HG03520 (cell line): ENCODE data around the gene LYPD6B.
A peak's percentile ranks its signal among the peaks of the same experiment; 100 is the strongest.

Source experiments
- ATAC-seq: cut with Tn5 transposase; IDR thresholded peaks from one replicate; pipeline ENCODE4 v1.9.1; 2021; ENCODE audit warnings: mild to moderate bottlenecking, moderate library complexity; ENCODE audit not compliant: unreplicated experiment

LYPD6B gene, protein sequence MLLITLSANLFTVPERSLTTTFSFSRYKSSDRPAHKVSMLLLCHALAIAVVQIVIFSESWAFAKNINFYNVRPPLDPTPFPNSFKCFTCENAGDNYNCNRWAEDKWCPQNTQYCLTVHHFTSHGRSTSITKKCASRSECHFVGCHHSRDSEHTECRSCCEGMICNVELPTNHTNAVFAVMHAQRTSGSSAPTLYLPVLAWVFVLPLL

DNA sequence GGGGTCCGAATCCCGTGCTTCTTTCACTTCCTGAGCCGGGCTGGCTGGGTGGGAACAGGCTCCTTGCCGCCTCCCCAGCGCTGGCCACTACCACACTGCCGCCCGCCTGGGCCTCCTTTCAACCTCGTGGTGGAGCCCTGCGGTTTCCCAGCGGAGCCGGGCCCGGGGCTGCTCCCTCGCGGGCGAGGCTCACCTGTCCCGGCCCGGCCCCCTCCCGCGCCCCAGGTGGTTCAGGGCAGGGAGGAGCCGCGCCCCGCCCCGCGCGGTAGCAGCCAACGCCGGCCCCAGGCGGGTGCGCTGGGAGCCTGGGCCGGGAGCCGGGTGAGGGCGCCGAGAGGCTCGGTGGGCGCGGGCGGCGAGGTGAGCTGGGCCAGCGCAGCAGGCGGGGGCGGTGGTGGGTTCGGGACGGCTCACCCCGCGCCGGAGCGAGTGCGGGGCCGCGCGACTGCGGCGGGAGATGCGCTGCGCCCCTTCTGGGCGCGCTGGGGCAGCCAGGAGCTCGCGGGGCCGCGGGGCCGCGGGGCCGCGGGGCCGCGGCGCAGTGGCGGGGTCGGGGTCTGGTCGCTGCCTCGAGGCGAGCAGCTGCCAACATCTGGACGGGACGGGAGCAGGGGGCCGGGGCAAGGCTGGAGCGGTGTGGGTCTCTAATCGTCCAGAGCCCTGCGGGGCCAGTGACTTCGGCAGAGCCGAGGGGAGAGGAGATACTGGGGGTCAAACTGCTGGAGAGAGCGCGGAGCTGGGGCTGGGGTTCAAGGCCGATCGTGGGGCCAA is at the start of gene LYPD6B:
LYPD6B (plus strand) TSS at position 258 of the 771 bp plus-strand sequence. CDS start 92,250 bp downstream, outside the sequence.
- peak; percentile 61 for ATAC-seq

DNA sequence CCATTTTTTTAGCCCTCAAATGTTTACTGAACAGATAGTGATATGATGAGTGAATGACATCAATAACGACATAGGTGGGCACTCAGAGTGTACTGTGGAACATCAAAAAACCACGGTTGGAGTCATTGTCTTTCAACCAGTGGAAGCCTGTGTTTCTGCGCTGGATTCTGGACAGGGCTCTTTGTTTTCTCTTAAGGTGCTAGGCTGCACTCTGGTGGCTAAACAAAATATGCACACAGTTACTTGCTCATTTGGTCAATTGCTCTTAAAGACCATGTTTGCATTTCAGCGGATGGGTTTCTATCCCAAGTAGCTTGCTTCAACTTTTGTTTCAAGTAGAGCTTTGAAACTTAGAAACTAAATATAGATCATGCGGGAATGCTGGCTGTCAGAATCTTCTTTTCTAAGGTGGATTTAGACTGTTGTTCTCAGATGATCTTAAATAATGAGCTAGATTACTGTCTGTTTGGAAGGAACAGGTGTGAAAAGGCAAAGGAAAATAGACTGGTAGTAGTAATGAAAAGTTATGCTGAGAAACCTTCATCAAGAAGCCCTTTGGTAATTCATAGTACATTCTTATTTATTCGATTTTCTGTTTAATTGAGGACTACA is 48.5 kb upstream of the LYPD6B start:
- ATAC-seq = peak; percentile 80

DNA sequence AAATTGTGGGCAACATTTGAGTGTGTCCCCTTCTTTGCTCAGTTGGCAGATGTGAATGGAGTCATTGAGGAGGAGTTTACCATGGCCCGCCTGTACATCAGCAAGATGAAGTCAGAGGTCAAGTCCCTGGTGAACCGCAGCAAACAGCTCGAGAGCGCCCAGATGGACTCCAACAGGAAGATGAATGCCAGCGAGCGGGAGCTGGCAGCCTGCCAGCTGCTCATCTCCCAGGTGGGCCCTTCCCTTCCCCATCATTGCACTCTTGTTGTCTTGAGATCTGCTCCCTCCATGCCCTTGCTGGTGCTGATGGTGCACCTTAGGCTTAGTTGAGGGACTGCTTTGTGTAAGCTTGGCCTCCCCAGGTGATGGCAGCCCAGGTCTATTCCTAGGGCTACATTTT is 47.5 kb upstream of the LYPD6B start:
- no peak for ATAC-seq

DNA sequence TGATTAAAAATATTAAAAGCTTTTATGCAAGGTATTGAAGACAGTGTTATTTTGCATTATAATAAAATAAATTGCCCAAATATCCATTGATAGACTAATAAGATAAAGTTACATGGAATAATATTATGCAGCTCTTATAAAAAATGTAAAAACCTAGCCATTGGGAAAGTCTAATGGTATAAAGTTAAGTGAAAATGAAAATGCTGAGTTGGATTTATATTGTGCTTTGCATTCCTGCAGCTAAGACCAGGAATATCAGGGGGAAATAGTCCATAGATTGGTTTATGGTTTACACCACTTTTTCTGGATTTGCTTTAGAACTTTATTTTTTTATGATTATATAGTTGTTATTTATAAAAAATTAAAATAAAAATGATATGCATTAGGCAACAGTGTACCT is 46.1 kb upstream of the LYPD6B start:
- no peak for ATAC-seq

DNA sequence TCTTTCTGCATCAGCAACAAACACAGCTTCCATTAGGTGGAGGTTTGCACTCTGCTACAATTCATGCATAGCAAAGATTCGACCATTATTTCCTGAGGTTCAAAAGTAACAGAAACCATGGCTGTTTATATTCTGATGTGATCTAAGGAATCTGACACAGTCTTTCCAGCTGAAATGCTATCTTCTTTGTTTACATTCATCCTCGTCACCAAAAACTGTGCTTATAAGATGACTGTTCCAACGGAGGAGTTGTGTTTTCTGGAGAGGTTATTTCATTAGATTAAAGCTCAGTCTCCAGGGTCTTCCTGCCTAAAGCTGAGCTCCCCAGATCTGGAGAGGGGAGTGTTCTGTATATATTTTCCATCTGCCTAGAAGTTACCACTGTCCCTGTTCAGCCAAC is 45.1 kb upstream of the LYPD6B start:
- ATAC-seq = no peak

DNA sequence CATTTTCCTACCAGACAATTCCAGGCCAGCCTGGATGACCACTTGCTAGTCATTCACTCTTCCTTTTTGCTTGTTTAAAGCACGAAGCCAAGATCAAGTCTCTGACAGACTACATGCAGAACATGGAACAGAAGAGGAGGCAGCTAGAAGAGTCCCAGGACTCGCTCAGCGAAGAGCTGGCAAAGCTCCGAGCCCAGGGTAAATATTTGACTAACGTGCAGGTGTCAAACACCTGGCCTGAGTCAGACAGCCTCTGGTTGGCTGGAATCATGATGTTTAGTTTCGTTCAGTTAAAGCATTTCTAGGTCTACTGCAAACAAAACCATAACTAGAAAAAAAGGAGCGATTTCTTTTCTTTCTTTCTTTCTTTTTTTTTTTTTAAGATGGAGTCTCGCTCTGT is 44.2 kb upstream of the LYPD6B start:
- ATAC-seq = no peak

DNA sequence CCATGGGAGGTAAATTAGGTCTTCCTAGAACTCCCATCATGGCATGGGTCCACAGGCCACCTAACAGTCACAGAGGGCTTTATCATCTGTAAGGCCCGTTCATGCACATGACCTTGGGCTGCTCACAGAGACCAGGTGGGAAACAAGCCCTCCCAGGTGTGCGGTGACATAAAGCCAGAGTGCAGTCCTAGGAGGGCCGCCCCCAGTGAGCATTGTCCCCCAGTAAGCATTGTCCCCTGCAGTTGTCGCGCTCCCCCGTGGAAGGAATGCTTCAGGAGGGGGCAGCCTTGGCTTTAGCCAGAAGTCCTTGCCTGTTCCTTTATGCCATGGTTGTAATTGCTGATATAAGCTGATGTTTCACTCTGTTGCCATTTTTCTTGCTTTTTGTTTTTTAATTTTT is 41.7 kb upstream of the LYPD6B start:
- ATAC-seq = no peak

DNA sequence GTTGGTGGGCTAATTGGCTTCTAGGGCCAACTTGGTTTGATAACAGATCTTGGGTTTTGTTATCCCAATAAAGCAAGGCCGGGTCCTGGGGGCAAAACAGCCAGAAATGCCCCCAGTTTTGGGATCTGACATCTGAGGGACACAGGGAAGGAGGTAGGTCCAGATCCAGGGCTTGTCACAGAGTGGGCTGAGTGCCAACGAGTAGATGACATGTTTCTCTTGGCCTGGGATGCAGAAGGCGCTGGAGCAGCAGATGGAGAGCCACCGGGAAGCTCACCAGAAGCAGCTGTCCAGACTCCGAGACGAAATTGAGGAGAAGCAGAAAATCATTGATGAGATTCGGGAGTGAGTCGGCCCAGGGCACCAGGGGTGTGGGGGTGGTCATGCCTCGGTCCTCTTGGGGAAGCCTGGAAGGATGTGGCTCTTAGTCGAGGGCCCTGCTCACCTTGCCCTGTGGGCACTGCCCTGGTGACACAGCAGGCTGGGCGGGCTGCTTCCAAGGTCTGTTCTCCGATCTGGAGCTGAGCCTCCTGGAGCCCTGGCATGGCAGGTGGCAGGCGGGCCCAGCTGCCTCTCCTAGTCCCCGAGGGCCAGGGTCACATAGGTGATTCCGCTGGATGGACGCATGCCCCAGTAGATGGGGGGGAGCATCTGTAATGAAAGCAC is 40.2 kb upstream of the LYPD6B start:
- no peak for ATAC-seq

DNA sequence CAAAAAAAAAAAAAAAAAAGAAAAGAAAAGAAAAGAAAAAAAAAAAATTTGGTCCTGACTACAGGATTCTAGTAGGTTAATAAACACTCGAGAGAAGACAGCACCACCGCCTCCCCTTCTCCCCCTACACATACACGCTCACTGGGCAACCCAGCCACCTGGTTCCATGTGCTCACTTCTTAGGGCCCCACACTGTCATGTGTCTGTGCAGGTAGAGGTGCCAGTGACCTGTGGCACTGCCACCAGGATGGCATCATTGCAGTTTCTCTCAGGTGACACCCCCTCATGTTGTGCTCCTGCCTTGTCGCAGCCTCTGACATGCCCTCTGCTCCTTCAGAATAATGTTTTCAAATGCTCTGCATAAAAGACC is 39.7 kb upstream of the LYPD6B start:
- no peak for ATAC-seq

DNA sequence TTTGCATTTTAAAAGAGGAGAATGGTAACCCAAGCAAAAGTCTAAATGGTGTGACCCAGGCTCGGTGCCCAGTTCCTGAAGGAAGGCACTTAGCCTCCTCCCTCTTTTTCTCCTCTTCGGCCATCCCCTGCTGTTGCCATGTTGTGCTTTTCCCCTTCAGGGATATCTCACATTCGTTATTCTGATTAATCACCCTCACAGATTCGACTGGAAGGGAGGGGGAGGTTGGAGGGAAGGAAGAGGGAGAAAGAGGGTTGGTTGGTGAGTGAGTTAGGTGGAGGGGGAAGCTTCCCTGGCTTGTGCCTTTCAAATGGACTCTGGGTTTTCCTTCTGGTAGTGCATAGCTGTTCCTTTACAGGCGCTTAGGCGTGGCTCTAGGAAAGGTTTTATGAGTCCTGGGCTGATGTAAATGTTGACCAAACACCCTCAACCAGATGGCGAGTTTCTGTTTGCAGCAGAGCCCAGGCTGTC is 39.0 kb upstream of the LYPD6B start:
- no peak for ATAC-seq

DNA sequence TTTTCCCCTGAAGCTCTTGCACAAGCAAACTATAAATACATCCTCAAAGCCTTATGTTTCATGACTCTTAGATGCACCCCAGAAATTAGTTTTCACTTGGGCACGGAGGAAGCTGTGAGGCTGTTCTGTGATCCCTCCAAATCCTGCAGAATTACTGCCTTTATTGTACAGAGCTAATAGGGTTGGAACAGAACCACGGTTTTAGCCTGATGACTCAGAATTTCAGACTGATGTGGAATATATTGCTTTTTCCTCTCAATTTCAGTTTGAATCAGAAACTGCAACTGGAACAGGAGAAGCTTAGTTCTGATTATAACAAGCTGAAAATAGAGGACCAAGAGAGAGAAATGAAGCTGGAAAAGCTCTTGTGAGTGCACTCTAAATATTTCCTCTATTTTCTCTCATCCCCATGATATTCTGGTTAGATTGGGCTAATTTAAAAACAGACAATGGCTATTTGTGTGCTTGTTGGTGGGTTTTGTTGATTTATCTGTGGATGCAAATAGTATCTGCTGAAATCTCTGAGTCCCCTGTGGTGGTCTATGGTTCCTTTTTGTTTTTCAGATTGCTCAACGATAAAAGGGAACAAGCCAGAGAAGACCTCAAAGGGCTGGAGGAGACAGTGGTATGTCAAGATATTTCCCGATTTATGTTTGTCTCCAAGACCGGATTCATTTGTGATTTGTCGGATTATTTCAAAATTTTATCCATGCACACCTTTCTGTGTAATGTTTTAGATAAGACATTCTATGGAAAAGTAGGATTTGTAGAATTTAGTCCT is 38.2 kb upstream of the LYPD6B start:
- no peak for ATAC-seq

DNA sequence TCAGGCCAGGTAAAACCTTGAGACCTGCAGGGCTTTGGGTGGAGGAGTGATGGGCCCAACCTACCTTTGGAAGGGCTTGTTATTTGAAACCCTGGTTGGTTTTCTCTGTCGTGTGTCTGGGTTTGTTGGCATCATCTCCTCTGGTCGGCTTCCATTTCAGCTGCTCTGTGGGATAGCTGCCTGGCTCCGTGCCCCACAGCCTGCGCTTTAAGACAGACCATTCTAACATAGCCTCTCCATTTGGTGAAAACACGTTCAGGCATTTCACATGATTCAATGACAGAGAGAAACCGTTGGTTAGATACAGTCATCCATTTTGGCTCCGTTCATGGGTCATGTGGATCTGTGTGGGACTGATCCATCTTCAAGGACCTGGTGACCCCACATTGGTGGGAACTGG is 37.0 kb upstream of the LYPD6B start:
- no peak for ATAC-seq

DNA sequence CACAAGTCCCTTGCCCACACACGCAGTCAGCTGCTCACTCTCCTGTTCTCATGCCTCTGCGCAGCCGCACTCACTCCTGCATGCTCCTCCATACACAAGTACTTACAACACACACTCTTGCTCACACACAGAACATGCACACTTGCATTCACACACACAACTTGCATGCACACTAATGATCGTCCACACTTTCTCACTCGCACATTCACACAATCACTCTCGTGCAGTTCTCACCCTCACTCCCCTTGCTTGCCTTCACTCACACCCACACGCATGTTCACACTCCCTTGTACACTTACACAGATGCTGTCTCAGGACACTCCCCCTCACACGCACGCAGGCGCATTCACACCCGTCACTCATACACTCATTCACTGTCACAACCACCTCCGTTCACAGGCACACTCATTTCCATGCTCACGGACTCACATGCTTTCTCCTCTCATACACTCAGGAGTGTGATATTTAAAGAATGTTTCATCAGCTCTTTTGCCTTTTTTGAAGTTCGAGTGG is 36.1 kb upstream of the LYPD6B start:
- no peak for ATAC-seq

DNA sequence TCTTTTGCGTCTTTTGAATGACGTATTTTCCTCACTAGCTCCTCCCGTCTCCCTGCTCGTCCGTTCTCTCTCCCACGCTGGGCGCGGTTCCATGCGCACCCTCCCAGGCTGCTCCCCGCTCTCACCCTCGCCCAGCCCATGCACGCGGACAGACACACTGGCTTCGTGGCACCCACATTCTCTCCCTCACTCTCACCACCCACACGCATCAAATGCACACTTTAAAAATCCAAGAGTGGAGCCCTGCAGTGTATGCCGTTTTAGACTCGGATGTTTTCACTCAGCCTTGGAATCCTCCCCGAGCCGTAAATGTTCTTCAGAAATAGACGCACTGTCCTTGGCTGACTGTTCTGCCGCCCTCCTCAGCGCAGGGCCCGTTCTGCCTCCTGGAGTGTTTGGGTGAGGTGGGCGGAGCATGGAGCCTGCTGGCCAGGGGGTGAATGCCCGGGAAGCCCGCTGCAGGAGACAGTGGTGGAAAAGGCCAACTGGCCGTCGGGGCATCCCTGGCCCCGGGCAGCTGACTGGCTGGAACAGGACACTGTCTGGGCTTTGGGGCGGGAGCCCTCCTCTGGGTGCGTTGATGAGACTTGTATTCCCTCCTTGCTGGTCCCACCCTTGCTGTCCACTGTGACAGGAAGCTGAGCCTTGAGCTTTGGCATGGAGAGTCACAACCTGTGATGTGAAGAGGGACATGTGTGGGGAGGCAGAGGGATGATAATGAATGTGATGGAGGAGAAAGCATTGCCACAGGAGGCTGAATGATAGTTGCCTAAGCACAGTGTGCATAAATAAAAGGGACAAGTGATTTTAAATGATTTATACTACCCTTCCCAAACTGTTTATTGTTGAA is 35.4 kb upstream of the LYPD6B start:
- ATAC-seq = no peak

DNA sequence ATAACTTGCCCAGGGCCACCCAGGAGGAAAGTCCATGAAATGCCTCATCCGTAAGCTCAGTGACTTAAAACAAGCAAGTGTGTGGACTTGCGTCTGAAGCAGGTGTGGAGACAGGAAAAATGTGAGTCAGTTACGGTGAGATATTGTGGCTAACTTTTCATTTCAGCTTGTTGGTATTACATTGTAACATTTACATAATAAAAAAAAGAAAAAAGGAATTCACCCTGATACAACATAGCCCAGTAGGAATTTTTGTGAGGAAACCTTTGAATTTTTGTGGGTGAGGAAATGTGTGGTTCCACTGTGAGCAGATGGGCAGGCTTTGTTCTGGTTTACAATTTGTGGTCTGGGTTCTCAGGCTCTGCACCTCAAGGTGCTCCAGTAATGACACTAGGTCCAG is 33.7 kb upstream of the LYPD6B start:
- no peak for ATAC-seq

DNA sequence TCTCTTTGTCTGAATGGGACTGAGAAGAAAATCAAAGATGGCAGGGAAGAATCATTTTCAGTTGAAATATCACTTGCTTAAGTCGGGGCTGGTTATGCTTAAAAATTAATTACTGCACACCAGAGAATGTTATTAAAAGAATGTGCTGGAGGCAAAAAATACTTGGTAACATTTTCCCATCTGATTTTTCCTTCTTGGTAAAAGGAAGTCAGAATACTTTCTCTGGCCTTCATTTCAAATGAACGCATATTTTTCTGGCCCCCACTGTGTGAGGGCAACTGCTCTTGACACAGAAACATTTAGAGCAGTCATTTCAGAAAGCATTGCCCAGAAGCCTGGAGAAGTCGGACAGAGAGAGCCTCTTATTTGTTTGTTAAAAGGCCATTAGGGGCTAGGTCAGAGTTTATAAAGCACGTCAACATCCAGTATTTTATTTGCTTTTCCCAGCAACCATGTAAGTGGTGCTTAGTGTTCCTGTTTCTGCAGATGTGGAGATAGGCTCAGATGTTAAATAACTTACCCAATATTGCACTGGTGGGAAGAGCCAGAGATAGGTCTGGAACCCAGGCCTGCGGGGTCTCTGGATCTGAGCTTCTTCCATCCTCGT is 32.9 kb upstream of the LYPD6B start:
- ATAC-seq = no peak

DNA sequence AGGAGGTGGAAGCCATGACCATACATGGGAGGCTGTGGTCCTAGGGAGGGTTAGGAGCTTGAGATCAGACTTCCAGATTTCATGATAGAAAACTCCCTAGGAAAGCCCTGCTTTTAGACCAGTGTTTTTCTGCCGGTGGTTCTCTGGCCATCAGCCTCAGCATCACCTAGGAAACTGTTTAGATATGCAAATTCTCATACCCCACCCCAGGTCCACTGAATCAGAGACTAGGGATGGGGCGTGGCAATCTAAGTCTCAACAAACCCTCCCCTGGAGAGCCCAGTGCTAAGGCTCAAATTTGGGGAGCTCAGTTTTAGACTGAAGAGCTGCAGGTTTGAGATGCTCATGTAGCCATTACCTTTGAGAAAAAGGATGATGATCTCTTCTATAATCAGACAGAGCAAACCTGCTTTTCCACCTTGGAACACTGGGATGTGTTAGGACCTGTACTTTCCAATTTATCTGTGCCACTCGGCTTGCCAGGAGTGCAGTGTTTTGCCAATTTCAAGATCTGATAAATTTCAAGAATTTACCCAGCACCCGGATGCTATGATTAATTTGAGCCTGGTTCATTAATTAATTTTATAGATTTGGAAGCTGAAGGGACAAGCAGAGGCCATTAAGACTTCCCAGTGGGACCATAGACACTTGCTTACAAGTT is 31.5 kb upstream of the LYPD6B start:
- no peak for ATAC-seq

DNA sequence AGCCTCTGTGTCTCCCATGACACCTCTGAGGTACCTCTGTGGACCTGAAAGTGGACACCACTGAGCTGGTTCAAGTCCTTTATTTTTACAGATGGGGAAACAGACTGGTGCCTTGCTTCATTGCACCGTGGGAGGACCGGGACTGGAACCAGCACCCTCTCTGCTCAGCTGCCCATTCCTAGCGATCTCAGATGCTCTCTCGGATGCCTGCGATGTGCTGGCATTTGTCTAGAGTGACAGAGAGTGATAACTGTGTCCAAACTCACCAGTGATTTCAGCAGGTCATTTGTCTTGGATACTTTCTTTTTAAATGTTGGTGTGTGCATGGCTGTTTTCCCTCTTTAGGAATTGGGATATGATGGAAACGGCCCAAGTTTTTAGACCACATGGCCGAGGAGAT is 30.1 kb upstream of the LYPD6B start:
- no peak for ATAC-seq
